NCI-H526 treated with DMSO at 0.1 percent for 48 hours (cell line): Measurements from ENCODE around the gene ARIH2.

ENCODE experiments used
- DNase-seq: peaks from one replicate; lab custom pipeline; 2025; lab: John Stamatoyannopoulos, UW

ARIH2 gene

GRCh38 chr3:48929358-48930035 lies 10.9 kb downstream of the ARIH2 start:
- no peak for DNase-seq

GRCh38 chr3:48930590-48930989 lies 11.9 kb downstream of the ARIH2 start:
- no peak for DNase-seq

GRCh38 chr3:48931944-48932580 lies 13.4 kb downstream of the ARIH2 start:
- DNase-seq: no peak

- no peak for DNase-seq
These were observed 15.8 kb downstream of the ARIH2 start for GRCh38 chr3:48934333-48934991.

GRCh38 chr3:48935530-48935929 lies 16.9 kb downstream of the ARIH2 start:
- no peak for DNase-seq

GRCh38 chr3:48938156-48938555 lies 19.5 kb downstream of the ARIH2 start:
- DNase-seq: no peak

- no peak for DNase-seq
These were observed 20.0 kb downstream of the ARIH2 start for GRCh38 chr3:48938689-48939088.

- DNase-seq: no peak
These were observed 26.8 kb downstream of the ARIH2 start for GRCh38 chr3:48945432-48945831.

- no peak for DNase-seq
These were observed 27.4 kb downstream of the ARIH2 start for GRCh38 chr3:48945891-48946549.

GRCh38 chr3:48949376-48949717 lies 30.7 kb downstream of the ARIH2 start:
- DNase-seq: no peak

- DNase-seq: no peak
These were observed 31.4 kb downstream of the ARIH2 start for GRCh38 chr3:48950051-48950450.

GRCh38 chr3:48951764-48952163 lies 33.1 kb downstream of the ARIH2 start:
- DNase-seq: no peak

GRCh38 chr3:48952510-48953118 lies 34.0 kb downstream of the ARIH2 start:
- DNase-seq: peak; percentile 7

GRCh38 chr3:48957006-48957705 lies 38.5 kb downstream of the ARIH2 start:
- no peak for DNase-seq

GRCh38 chr3:48960841-48961413 lies 42.3 kb downstream of the ARIH2 start:
- no peak for DNase-seq

- no peak for DNase-seq
These were observed 43.7 kb downstream of the ARIH2 start for GRCh38 chr3:48962340-48962739.

- no peak for DNase-seq
These were observed 44.3 kb downstream of the ARIH2 start for GRCh38 chr3:48962939-48963338.

GRCh38 chr3:48963591-48963990 lies 44.9 kb downstream of the ARIH2 start:
- no peak for DNase-seq

GRCh38 chr3:48966367-48966766 lies 47.7 kb downstream of the ARIH2 start:
- no peak for DNase-seq

GRCh38 chr3:48966876-48967361 lies 48.3 kb downstream of the ARIH2 start:
- DNase-seq: no peak

GRCh38 chr3:48970586-48970985 lies 51.9 kb downstream of the ARIH2 start:
- no peak for DNase-seq
